ENCODE results near the gene ITGA2B. TPM values are rescaled to one million over a fixed set of nuclear protein-coding genes. Genes with fewer than 3 reads are reported as not detected.

The ITGA2B gene
- total and polyA plus RNA-seq, 2 experiments from 2014 or later: 13.3 to 13.9 TPM

- no peak for TF ChIP-seq EZH2 (IDR thresholded peaks at IDR 0.05; ENCODE audit: low read depth, unreplicated experiment)
These were observed 911 bp upstream of the ITGA2B start (continued) for GRCh38 chr17:44390250-44390870.

- no peaks in the 10 kb centered on the region for H3K36me3 Mint-ChIP-seq (ENCODE audit: low read depth)
- no peak for ATAC-seq
- TF ChIP-seq NANOG (IDR thresholded peaks at IDR 0.05; ENCODE audit: borderline replicate concordance): no peak
- no peak for TF ChIP-seq ZNF114 (CRISPR knock-in tag; IDR thresholded peaks at IDR 0.05)
- no peak for TF ChIP-seq ETS1 (IDR thresholded peaks at IDR 0.05)
- no peak for TF ChIP-seq JUNB (IDR thresholded peaks at IDR 0.05; ENCODE audit: unreplicated experiment)
- no peak for TF ChIP-seq EZH2phosphoT487 (IDR thresholded peaks at IDR 0.05; ENCODE audit: unreplicated experiment)
- no peak for TF ChIP-seq POLR2AphosphoS5 (IDR thresholded peaks at IDR 0.05; ENCODE audit: low read depth)
- no peak for TF ChIP-seq STAT1 (IDR thresholded peaks at IDR 0.05; ENCODE audit: unreplicated experiment)
- TF ChIP-seq CTCF (conservative IDR thresholded peaks at IDR 0.05; ENCODE audit: low read depth in 2 of 2): no peak
- no peak for TF ChIP-seq REST (IDR thresholded peaks at IDR 0.05; ENCODE audit: unreplicated experiment)
- no peak for TF ChIP-seq CREB1 (CRISPR knock-in tag; IDR thresholded peaks at IDR 0.05; ENCODE audit: low read depth)
- no peak for TF ChIP-seq ZNF331 (CRISPR knock-in tag; IDR thresholded peaks at IDR 0.05; ENCODE audit: low read depth)
These were observed 314 bp upstream of the ITGA2B start for GRCh38 chr17:44389723-44390202.

More at GRCh38 chr17:44389723-44390202, 314 bp upstream of the ITGA2B start:
- Histone ChIP-seq H3K27ac (ENCODE audit: low read depth) (no peak overlapping the region), H3K9me2 (ENCODE audit: insufficient read depth) (0 out of 2 replicates have a peak, but pooled peaks cover 8% of the 10 kb centered on the region), H3K4me1 (ENCODE audit: insufficient read depth) (peaks cover 14% of the 10 kb centered on the region), H4K20me1 (replicated peaks; ENCODE audit: insufficient read depth) (no peaks in the 10 kb centered on the region), H3F3A (replicated peaks; ENCODE audit: low read depth) (0 out of 2 replicates have a peak, but pooled peaks cover 8% of the 10 kb centered on the region), H3K27me3 (ENCODE audit: insufficient read depth) (peaks cover 24% of the 10 kb centered on the region), H3K4me3 (no peak overlapping the region), H2AFZ (no peak overlapping the region), H3K4me2 (no peak overlapping the region), H3K36me3 (ENCODE audit: insufficient read depth) (no peaks in the 10 kb centered on the region), H3K79me2 (replicated peaks; ENCODE audit: insufficient read depth) (no peaks in the 10 kb centered on the region)
- Mint-ChIP-seq H3K4me1 (peaks cover 16% of the 10 kb centered on the region; the same call in 2 of the 3 replicates), H3K27me3 (ENCODE audit: insufficient read depth, low read depth, poor library complexity) (peaks cover 26% of the 10 kb centered on the region), H3K9me3 (no peaks in the 10 kb centered on the region), H3K27ac (no peak overlapping the region), H3K4me3 (no peak overlapping the region)
- DNase-seq (ENCODE audit: low spot score): no peak
